Keratinocyte (primary cell): ENCODE measurements around the gene SIN3A. TPM values are rescaled to one million over a fixed set of nuclear protein-coding genes. Genes with fewer than 3 reads are reported as not detected.

Experiments used
- DNase-seq: peaks from one replicate; pipeline ENCODE4 v3.0.0-alpha.2; 2011; ENCODE audit warnings: low read depth, missing footprints, low spot score
- FAIRE-seq: peaks from 2 replicates; lab custom pipeline; 2011; peaks lifted over from hg19 to GRCh38; lab: Jason Lieb, UNC
- H2AFZ ChIP-seq: 2 replicates; pipeline ENCODE4 v1.6.0; 2012; ENCODE audit warnings: low read length, control low read depth, inconsistent platforms; ENCODE audit not compliant: control insufficient read depth
- H3K27ac ChIP-seq: 2 replicates; pipeline ENCODE4 v1.5.1; 2011; ENCODE audit warnings: low read length; ENCODE audit not compliant: control insufficient read depth, insufficient read depth
- H3K27me3 ChIP-seq: 3 replicates; pipeline ENCODE4 v1.6.0; 2011; ENCODE audit warnings: low read length; ENCODE audit not compliant: control insufficient read depth, insufficient read depth; ENCODE audit errors: extremely low read depth
- H3K36me3 ChIP-seq, 2 experiments: 2 replicates in 1 of 2; 3 replicates in 1 of 2; pipeline ENCODE4 v1.5.1; 2011; ENCODE audit warnings: low read length in 2 of 2, mild to moderate bottlenecking in 1 of 2; ENCODE audit not compliant: control insufficient read depth in 2 of 2, insufficient read depth in 2 of 2; ENCODE audit errors: extremely low read depth in 1 of 2
- H3K4me1 ChIP-seq: 3 replicates; pipeline ENCODE4 v1.5.1; 2011; ENCODE audit warnings: low read length; ENCODE audit not compliant: control insufficient read depth, insufficient read depth; ENCODE audit errors: extremely low read depth
- H3K4me2 ChIP-seq: 3 replicates; pipeline ENCODE4 v1.6.0; 2011; ENCODE audit warnings: low read depth, low read length; ENCODE audit not compliant: control insufficient read depth, insufficient read depth; ENCODE audit errors: extremely low read depth
- H3K4me3 ChIP-seq, 3 experiments: fragments of 200-600 bp in 1 of 3; sonication (generic) in 1 of 3; 2 replicates in 2 of 3; 3 replicates in 1 of 3; pipeline ENCODE4 v1.5.1; 2011 to 2016; ENCODE audit warnings: low read length in 3 of 3, mild to moderate bottlenecking in 3 of 3, control low read depth in 2 of 3, inconsistent platforms in 1 of 3, low read depth in 1 of 3, mixed read lengths in 1 of 3, mixed run types in 1 of 3, moderate library complexity in 1 of 3; ENCODE audit not compliant: control insufficient read depth in 2 of 3, insufficient read depth in 2 of 3; ENCODE audit errors: extremely low read depth in 1 of 3
- H3K79me2 ChIP-seq: 2 replicates; pipeline ENCODE4 v1.6.0; 2012; ENCODE audit warnings: low read length; ENCODE audit not compliant: control insufficient read depth, insufficient read depth
- H3K9ac ChIP-seq: 3 replicates; pipeline ENCODE4 v1.6.0; 2011; ENCODE audit warnings: low read length; ENCODE audit not compliant: control insufficient read depth, insufficient read depth; ENCODE audit errors: extremely low read depth
- H3K9me1 ChIP-seq: 3 replicates; pipeline ENCODE4 v1.6.0; 2011; ENCODE audit warnings: low read length; ENCODE audit not compliant: control insufficient read depth, insufficient read depth; ENCODE audit errors: extremely low read depth
- H3K9me3 ChIP-seq: 2 replicates; pipeline ENCODE4 v1.5.1; 2012; ENCODE audit warnings: low read depth, low read length; ENCODE audit not compliant: control insufficient read depth
- H4K20me1 ChIP-seq: 3 replicates; pipeline ENCODE4 v1.6.0; 2011; ENCODE audit warnings: low read length; ENCODE audit not compliant: control insufficient read depth, insufficient read depth; ENCODE audit errors: extremely low read depth
- CTCF ChIP-seq, 3 experiments: IDR thresholded peaks in 1 of 3; conservative IDR thresholded peaks in 1 of 3; optimal IDR thresholded peaks in 1 of 3; 2 replicates in 2 of 3; 3 replicates in 1 of 3; pipeline versions ENCODE3 to v1.5.1; 2011; ENCODE audit warnings: low read length in 3 of 3, mild to moderate bottlenecking in 3 of 3, moderate library complexity in 2 of 3, control low read depth in 1 of 3, inconsistent platforms in 1 of 3; ENCODE audit not compliant: insufficient read depth in 2 of 3; ENCODE audit errors: extremely low read depth in 1 of 3
- EZH2 ChIP-seq: IDR thresholded peaks from one replicate; pipeline ENCODE4 v1.6.1; 2012; ENCODE audit warnings: inconsistent platforms, mild to moderate bottlenecking, low read length, moderate library complexity
- dilution Hi-C: fragments of 300-500 bp; cut with MboI; formaldehyde crosslinking; loops from one replicate; pipeline ENCODE4 v1.7.0; 2020; ENCODE audit warnings: low sequenced_read_pairs; ENCODE audit not compliant: extremely low pct_ligation_motif_present
- polyA plus RNA-seq, 5 experiments: library from polyadenylated mRNA; depleted of rRNA in 3 of 5; stranded (reverse) in 3 of 5; stranded (forward) in 1 of 5; unstranded in 1 of 5; fragments of >200 nt; gene quantifications; 1 replicate in 1 of 5; 2 replicates in 3 of 5; 3 replicates in 1 of 5; pipeline versions ENCODE4 v1.2.1 to v1.2.3, GENCODE V29; 2011 to 2012; ENCODE audit warnings: missing spikeins in 2 of 5, low read depth in 1 of 5, low replicate concordance in 1 of 5

SIN3A gene
- polyA plus RNA-seq, 1 donor (not counting 4 experiments of a cell fraction or from before 2014, with no cell fraction given) = 19.4 TPM

DNA sequence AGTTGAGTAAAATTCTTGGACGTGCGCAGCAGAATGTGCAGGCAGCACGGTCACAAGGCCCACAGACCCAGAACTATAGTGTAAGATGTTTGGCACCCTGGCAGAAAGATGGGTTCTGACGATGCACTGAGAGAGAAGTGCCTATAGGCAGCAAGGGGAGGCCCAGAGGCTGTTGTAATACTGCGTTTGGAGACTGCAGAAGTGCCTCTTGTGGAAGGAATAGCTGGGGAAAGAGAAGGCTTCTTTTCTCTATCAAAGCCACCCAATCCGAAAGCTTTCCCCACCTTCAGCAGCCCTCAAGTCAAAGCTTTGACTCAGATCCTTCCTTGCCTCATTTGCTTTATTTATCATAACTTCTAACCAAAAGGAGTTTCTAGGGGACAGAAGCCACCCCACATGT lies 5.2 kb upstream of the SIN3A start:
- Histone ChIP-seq H3K36me3 (no peaks in the 10 kb centered on the region), H2AFZ (no peak overlapping the region), H3K79me2 (peaks cover 10% of the 10 kb centered on the region), H3K4me3 (peak overlapping the region; percentile 72 to 94 (median 77)), H3K4me2 (peak overlapping the region; percentile 80), H3K4me1 (peaks cover 26% of the 10 kb centered on the region), H3K27ac (no peak overlapping the region), H4K20me1 (peaks cover 3% of the 10 kb centered on the region), H3K9me1 (no peaks in the 10 kb centered on the region), H3K9me3 (no peaks in the 10 kb centered on the region), H3K9ac (peak overlapping the region; percentile 95), H3K27me3 (no peaks in the 10 kb centered on the region)
- no peak for DNase-seq
- dilution Hi-C loops = no loop called here
- FAIRE-seq = no peak
- TF ChIP-seq EZH2 (no peak), CTCF (optimal IDR thresholded peaks at IDR 0.05 in 1 of 3, IDR thresholded peaks at IDR 0.05 in 1 of 3, conservative IDR thresholded peaks at IDR 0.05 in 1 of 3; ENCODE audit: extremely low read depth in 1 of 3, insufficient read depth in 2 of 3, low read length in 3 of 3) (no peak)

DNA sequence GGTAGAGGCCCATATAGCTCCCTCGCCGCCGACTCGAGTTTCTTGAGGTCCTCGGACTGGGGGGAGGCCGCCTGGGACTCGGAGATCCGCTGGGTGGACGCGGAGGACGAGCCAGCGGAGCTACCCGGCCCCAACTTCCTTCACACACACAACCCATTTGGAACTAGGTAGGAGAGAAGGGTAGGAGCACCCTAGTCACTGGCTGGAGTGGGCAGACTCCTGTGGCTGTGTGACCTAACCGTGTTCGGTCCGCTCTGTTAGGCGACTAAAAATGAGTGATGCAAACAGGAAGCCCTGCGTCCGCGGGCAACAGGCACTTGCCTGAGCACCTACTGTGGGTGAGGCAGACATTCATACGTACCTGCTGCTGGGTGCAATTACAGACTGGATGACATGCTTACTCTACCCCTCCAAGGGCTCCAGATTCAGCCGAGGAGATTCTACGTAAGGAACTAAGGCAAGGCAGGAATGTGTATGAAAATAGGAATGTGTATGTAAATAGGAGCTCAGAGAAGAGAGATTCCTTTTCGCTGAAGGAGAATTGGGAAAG lies 4.6 kb upstream of the SIN3A start:
- Histone ChIP-seq H3K27ac (peak overlapping the region; percentile 74), H3K9me1 (no peaks in the 10 kb centered on the region), H3K4me1 (peaks cover 26% of the 10 kb centered on the region), H3K36me3 (no peaks in the 10 kb centered on the region), H3K9me3 (no peaks in the 10 kb centered on the region), H3K9ac (peak overlapping the region; percentile 95), H3K4me2 (peak overlapping the region; percentile 80), H2AFZ (peak overlapping the region; percentile 91), H3K27me3 (no peaks in the 10 kb centered on the region), H3K79me2 (peaks cover 10% of the 10 kb centered on the region), H3K4me3 (peak overlapping the region; percentile 72 to 94 (median 77)), H4K20me1 (peaks cover 3% of the 10 kb centered on the region)
- dilution Hi-C loops = no loop called here
- FAIRE-seq (no peak), DNase-seq (no peak)
- TF ChIP-seq EZH2 = no peak
- no peak for TF ChIP-seq CTCF (optimal IDR thresholded peaks at IDR 0.05 in 1 of 3, IDR thresholded peaks at IDR 0.05 in 1 of 3, conservative IDR thresholded peaks at IDR 0.05 in 1 of 3; ENCODE audit: extremely low read depth in 1 of 3, insufficient read depth in 2 of 3, low read length in 3 of 3)
